H1 (cell line): Measurements from ENCODE around the gene ZFAND2B. TPM values are rescaled to one million over a fixed set of nuclear protein-coding genes. Genes with fewer than 3 reads are reported as not detected.

ENCODE experiments used
- ASH2L ChIP-seq: fragments of 200-600, 300-600 bp; sonication (generic); IDR thresholded peaks from one replicate; pipeline ENCODE4 v1.7.1; 2017; ENCODE audit warnings: low read length
- BACH1 ChIP-seq: IDR thresholded peaks from 2 replicates; pipeline ENCODE4 v1.6.1; 2012; ENCODE audit warnings: low read length, improper control_type of control experiment
- BRCA1 ChIP-seq: IDR thresholded peaks from 2 replicates; pipeline ENCODE4 v1.6.1; 2012; ENCODE audit warnings: low read depth, low read length, improper control_type of control experiment
- CBX5 ChIP-seq: fragments of 300-800, 300-1000 bp; sonication (generic); IDR thresholded peaks from 2 replicates; pipeline ENCODE4 v1.7.1; 2016; ENCODE audit warnings: antibody characterized with exemption, low read length, low read depth
- CBX8 ChIP-seq: fragments of 300-800, 300-1000 bp; sonication (generic); IDR thresholded peaks from 2 replicates; pipeline ENCODE4 v1.7.1; 2016; ENCODE audit warnings: low read depth, low read length, borderline replicate concordance
- CEBPB ChIP-seq: IDR thresholded peaks from 2 replicates; pipeline ENCODE4 v1.6.1; 2012; ENCODE audit warnings: low read depth, low read length
- CTBP2 ChIP-seq: IDR thresholded peaks from 2 replicates; pipeline ENCODE4 v1.7.0; 2011; ENCODE audit warnings: borderline replicate concordance, mild to moderate bottlenecking, moderate library complexity, mixed read lengths, low read length; ENCODE audit not compliant: insufficient read depth, insufficient read length
- EZH2 ChIP-seq: fragments of 200-600 bp; sonication (generic); IDR thresholded peaks from 2 replicates; pipeline ENCODE4 v1.7.1; 2012; ENCODE audit warnings: low read depth, mild to moderate bottlenecking, moderate library complexity, low read length, inconsistent platforms; ENCODE audit not compliant: severe bottlenecking
- GABPA ChIP-seq: IDR thresholded peaks from 2 replicates; pipeline ENCODE4 v1.6.1; 2011; ENCODE audit warnings: mild to moderate bottlenecking, low read length, moderate library complexity, borderline replicate concordance; ENCODE audit not compliant: insufficient read depth
- GTF2F1 ChIP-seq: IDR thresholded peaks from 2 replicates; pipeline ENCODE4 v1.6.1; 2012; ENCODE audit warnings: low read depth, low read length, improper control_type of control experiment, borderline replicate concordance
- HDAC2 ChIP-seq, 2 experiments: fragments of 300-600 bp in 1 of 2; sonication (generic) in 1 of 2; IDR thresholded peaks; 2 replicates each; pipeline ENCODE4 v1.6.1; 2011 to 2012; ENCODE audit warnings: low read depth in 2 of 2, low read length in 2 of 2, mild to moderate bottlenecking in 2 of 2, moderate library complexity in 2 of 2, borderline replicate concordance in 1 of 2, inconsistent platforms in 1 of 2
- NRF1 ChIP-seq: IDR thresholded peaks from 2 replicates; pipeline ENCODE4 v1.6.1; 2011; ENCODE audit warnings: mild to moderate bottlenecking, low read depth, low read length, improper control_type of control experiment
- POLR2A ChIP-seq, 2 experiments: IDR thresholded peaks; 1 replicate in 1 of 2; 2 replicates in 1 of 2; pipeline ENCODE4 v1.6.1; 2011; ENCODE audit warnings: low read depth in 2 of 2, low read length in 2 of 2, mild to moderate bottlenecking in 2 of 2; ENCODE audit errors: control extremely low read depth in 1 of 2
- SIX5 ChIP-seq: IDR thresholded peaks from 2 replicates; pipeline ENCODE4 v1.6.1; 2011; ENCODE audit warnings: mild to moderate bottlenecking, low read depth, low read length
- SUZ12 ChIP-seq: fragments of 200-600 bp; sonication (generic); IDR thresholded peaks from 2 replicates; pipeline ENCODE4 v1.6.1; 2012; ENCODE audit warnings: mild to moderate bottlenecking, inconsistent platforms, low read length, moderate library complexity, mixed read lengths
- TAF1 ChIP-seq: IDR thresholded peaks from 2 replicates; pipeline ENCODE4 v1.6.1; 2011; ENCODE audit warnings: mild to moderate bottlenecking, low read depth, low read length
- TBP ChIP-seq: IDR thresholded peaks from 2 replicates; pipeline ENCODE4 v1.6.1; 2011; ENCODE audit warnings: low read depth, low read length, improper control_type of control experiment
- YY1 ChIP-seq: IDR thresholded peaks from 2 replicates; pipeline ENCODE4 v1.6.1; 2011; ENCODE audit warnings: low read depth, mild to moderate bottlenecking, low read length
- polyA plus RNA-seq, 7 experiments: library from polyadenylated mRNA; depleted of rRNA in 3 of 7; stranded (reverse) in 5 of 7; unstranded in 2 of 7; fragments of >200 nt in 5 of 7; fragments of 200-250 nt in 2 of 7; gene quantifications; 1 replicate in 5 of 7; 2 replicates in 1 of 7; 4 replicates in 1 of 7; pipeline versions ENCODE4 v1.2.1 to v1.2.3, GENCODE V29; 2011 to 2013; ENCODE audit warnings: missing spikeins in 2 of 7, mixed read lengths in 2 of 7
- total RNA-seq: library from RNA; stranded (reverse); fragmentation: NEBNext Ultra II Directional; extraction: Animal tissue kit (Norgen Biotek cat#: 25700); gene quantifications from 2 replicates; pipeline ENCODE4 v1.2.1, GENCODE V29; 2021
- TF ChIP-seq, protein P1 (sequence below): IDR thresholded peaks from 2 replicates; pipeline ENCODE4 v1.6.1; 2012; ENCODE audit warnings: low read length, inconsistent platforms
- TF ChIP-seq, protein P2 (sequence below): IDR thresholded peaks from 2 replicates; pipeline ENCODE4 v1.6.1; 2012; ENCODE audit warnings: inconsistent platforms

Gene ZFAND2B
- total and polyA plus RNA-seq, 2 of the 8 experiments (the other 6 are each of a cell fraction or from before 2014, with no cell fraction given), result 16.0 to 17.9 TPM

GRCh38 chr2:219253753-219254589, 47.4 kb downstream of the ZFAND2B start, which contains the start of gene TUBA4A (continued):
- TF ChIP-seq, protein P1, sequence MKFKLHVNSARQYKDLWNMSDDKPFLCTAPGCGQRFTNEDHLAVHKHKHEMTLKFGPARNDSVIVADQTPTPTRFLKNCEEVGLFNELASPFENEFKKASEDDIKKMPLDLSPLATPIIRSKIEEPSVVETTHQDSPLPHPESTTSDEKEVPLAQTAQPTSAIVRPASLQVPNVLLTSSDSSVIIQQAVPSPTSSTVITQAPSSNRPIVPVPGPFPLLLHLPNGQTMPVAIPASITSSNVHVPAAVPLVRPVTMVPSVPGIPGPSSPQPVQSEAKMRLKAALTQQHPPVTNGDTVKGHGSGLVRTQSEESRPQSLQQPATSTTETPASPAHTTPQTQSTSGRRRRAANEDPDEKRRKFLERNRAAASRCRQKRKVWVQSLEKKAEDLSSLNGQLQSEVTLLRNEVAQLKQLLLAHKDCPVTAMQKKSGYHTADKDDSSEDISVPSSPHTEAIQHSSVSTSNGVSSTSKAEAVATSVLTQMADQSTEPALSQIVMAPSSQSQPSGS, result no peak
- peak; percentile 5 for TF ChIP-seq ASH2L
- TF ChIP-seq SIX5, result no peak
- peak; percentile 24; the same call in 1 of the 2 replicates for TF ChIP-seq BACH1
- TF ChIP-seq GABPA, result no peak
- TF ChIP-seq NRF1, result 0 out of 2 replicates have a peak, but pooled peaks have one; percentile 5
- peak; percentile 81 for TF ChIP-seq TBP
- peak in 1 of 2 experiments; percentile 66; a peak in 2 of 3 replicates for TF ChIP-seq POLR2A (IDR thresholded peaks at IDR 0.05; ENCODE audit: control extremely low read depth in 1 of 2, low read depth in 2 of 2, low read length in 2 of 2)
- no peak for TF ChIP-seq CBX8
- TF ChIP-seq, protein P2, sequence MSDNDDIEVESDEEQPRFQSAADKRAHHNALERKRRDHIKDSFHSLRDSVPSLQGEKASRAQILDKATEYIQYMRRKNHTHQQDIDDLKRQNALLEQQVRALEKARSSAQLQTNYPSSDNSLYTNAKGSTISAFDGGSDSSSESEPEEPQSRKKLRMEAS, result peak; percentile 31
- TF ChIP-seq CTBP2, result peak; percentile 35
- no peak for TF ChIP-seq BRCA1
- no peak for TF ChIP-seq YY1
- TF ChIP-seq EZH2, result peak; percentile 70
- peak; percentile 62; the same call in 1 of the 2 replicates for TF ChIP-seq TAF1
- peak in 1 of 2 experiments; percentile 27; a peak in 1 of 4 replicates for TF ChIP-seq HDAC2 (IDR thresholded peaks at IDR 0.05; ENCODE audit: borderline replicate concordance in 1 of 2, low read depth in 2 of 2, low read length in 2 of 2)
- peak; percentile 80; the same call in 1 of the 2 replicates for TF ChIP-seq SUZ12
- TF ChIP-seq CEBPB, result no peak
- no peak for TF ChIP-seq CBX5
- no peak for TF ChIP-seq GTF2F1
